ENCODE results near the gene CMYA5.
A peak's percentile ranks its signal among the peaks of the same experiment; 100 is the strongest.
"Not testable (repeated sequence)": the region's sequence is repeated elsewhere in the genome, so short reads cannot be mapped to it uniquely, and the experiment has no call there.

The CMYA5 gene

DNA sequence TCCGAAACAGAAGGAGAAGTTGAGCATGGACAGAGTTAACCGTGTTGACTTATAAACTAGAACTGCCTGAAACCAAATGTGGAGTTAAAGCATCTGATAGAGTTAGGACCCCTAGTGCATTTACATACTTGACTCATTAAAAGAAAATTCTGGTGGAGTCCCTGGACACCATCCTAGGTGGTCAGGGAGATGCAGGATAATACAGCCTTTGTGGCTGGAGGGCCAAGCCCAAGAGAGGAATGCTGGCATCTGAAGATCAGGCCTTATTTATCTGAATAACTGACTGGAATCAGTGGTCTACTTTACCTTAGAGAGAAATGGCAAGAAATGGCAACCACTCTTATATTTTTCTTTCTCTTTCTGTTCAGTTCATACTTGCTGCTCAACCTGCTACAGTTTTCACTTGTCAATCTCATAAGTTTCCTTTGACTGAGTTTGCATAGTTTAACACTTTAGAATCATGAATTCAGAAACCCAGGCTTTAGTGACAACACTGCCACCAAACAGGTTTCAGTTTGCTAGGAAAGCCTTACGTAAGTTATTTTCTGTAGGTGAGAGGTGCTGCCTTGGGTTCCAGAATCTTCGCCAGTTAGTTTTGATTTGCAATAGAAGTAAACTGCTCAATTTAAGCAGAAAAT is 10.2 kb downstream of the CMYA5 start:
- no peak for DNase-seq (ENCODE audit: low read depth)
- H3K4me3 ChIP-seq (ENCODE audit: low read depth, low read length), result no peak overlapping the region

DNA sequence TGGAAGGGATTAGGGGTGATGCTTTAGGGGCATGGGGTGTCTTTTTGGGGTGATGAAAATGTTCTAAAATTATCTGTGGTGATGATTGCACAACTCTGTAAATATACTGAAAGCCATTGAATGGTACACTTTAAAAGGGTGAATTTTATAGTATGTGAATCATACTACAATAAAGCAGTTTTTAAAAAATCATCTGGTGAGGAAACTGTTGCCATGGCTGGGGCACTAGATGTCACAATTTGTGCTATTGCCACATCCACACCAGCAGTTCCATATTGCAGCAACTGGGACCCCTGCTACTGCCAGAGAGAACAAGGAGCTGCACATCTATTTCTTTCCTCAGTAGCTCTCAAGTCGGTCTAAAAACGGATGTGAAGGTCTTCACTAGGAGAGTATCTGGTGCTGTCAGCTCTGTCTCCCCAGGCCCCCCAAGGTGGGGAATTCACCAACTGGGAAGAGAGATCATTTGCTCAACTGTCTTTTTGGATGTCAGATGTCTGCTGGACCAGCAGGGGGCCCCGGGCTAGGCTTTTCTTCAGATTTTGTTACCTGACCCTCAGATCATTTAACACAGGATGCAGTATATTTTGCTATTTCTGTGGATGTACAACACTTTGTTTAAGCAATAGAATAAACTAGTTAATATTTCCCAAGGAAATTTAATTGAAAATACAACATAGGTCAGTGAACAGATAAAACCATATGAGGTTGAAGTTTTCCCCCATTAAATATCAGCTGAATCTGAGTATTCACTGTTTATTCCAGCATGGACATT is 13.2 kb downstream of the CMYA5 start:
- no peak for DNase-seq (ENCODE audit: low read depth)
- no peak overlapping the region for H3K4me3 ChIP-seq (ENCODE audit: low read depth, low read length)
- TF ChIP-seq, protein P1, sequence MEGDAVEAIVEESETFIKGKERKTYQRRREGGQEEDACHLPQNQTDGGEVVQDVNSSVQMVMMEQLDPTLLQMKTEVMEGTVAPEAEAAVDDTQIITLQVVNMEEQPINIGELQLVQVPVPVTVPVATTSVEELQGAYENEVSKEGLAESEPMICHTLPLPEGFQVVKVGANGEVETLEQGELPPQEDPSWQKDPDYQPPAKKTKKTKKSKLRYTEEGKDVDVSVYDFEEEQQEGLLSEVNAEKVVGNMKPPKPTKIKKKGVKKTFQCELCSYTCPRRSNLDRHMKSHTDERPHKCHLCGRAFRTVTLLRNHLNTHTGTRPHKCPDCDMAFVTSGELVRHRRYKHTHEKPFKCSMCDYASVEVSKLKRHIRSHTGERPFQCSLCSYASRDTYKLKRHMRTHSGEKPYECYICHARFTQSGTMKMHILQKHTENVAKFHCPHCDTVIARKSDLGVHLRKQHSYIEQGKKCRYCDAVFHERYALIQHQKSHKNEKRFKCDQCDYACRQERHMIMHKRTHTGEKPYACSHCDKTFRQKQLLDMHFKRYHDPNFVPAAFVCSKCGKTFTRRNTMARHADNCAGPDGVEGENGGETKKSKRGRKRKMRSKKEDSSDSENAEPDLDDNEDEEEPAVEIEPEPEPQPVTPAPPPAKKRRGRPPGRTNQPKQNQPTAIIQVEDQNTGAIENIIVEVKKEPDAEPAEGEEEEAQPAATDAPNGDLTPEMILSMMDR (IDR thresholded peaks at IDR 0.05; ENCODE audit: control insufficient read depth, extremely low read depth, insufficient read depth), result peak; percentile 48

More for the DNA sequence above, 10.2 kb downstream of the CMYA5 start:
- TF ChIP-seq, protein P1 (IDR thresholded peaks at IDR 0.05; ENCODE audit: control insufficient read depth, extremely low read depth, insufficient read depth), result no peak

DNA sequence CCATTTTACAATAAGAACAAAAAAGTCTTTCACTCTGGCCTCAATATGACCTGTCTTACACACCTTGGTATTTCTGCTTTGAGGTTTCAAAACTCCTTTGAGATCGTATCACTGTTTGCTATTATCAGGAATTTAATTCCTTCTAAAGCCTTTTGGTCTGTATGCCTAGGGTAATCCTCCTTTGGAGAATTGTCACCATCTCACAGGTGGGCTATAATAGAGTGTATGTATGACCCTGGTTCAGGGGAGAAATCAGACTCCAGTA is 13.7 kb downstream of the CMYA5 start:
- TF ChIP-seq, protein P1 (IDR thresholded peaks at IDR 0.05; ENCODE audit: control insufficient read depth, extremely low read depth, insufficient read depth), result no peak
- DNase-seq (ENCODE audit: low read depth), result no peak
- no peak overlapping the region for H3K4me3 ChIP-seq (ENCODE audit: low read depth, low read length)

DNA sequence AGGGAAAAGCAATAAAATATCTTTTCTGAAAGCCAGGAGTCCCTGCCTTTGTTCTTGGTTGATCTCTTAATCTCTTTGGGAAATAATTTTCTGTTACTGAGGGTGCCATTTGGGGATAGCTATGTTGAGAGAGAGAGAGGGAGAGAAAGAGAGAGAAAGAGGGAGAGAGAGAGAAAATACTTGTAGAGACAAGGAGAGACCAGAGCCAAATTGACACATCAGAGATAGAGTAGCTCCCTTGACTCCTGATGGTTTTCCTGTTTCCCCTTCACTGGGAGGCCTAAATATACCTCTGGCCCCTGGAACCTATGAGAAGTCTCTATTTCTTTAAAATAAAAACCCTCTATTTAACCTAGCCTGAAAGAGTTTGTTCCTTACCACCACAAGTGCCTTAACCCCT is 14.9 kb downstream of the CMYA5 start:
- TF ChIP-seq, protein P1 (IDR thresholded peaks at IDR 0.05; ENCODE audit: control insufficient read depth, extremely low read depth, insufficient read depth), result no peak
- DNase-seq (ENCODE audit: low read depth), result no peak
- no peak overlapping the region for H3K4me3 ChIP-seq (ENCODE audit: low read depth, low read length)

DNA sequence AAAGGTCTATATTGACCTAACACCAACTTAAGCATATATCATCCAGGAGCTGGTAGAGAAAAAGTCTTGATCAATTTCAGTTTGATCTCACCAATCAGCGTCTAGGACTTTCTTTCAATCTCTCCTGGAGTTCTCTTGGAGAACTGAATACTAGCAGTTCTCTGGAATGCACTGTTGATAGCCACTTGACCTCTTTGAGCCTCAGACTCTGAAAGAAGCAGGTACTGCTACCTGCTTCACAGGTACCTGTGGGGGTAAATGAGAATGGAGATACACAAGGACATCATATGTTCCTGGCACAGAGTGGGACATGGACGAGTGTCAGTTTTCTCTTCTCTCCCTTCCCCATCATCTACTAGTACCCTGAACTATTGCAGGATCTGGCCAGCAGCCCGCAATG is 16.0 kb downstream of the CMYA5 start:
- DNase-seq (ENCODE audit: low read depth), result no peak
- no peak overlapping the region for H3K4me3 ChIP-seq (ENCODE audit: low read depth, low read length)
- TF ChIP-seq, protein P1 (IDR thresholded peaks at IDR 0.05; ENCODE audit: control insufficient read depth, extremely low read depth, insufficient read depth), result no peak

DNA sequence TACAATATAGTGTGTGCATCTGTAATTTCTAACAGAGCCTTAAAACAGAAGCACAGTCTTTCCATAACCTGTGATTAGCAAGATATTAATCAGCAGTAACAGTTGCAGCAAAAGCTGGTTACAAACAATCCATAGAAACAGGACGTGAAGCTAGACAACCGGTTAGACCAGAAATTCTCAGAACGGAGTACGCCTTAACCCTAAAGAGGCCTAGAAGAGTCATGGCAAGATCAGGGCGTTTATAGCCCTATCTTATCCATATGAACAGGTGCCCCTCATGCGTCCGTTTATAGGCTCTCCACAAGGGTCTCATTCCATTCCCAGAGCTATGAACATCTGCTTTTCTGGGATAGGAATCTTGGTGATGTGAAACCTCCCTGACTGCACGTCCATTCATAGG is 16.7 kb downstream of the CMYA5 start:
- DNase-seq (ENCODE audit: low read depth); H3K4me3 ChIP-seq (ENCODE audit: low read depth, low read length): not testable (repeated sequence)

DNA sequence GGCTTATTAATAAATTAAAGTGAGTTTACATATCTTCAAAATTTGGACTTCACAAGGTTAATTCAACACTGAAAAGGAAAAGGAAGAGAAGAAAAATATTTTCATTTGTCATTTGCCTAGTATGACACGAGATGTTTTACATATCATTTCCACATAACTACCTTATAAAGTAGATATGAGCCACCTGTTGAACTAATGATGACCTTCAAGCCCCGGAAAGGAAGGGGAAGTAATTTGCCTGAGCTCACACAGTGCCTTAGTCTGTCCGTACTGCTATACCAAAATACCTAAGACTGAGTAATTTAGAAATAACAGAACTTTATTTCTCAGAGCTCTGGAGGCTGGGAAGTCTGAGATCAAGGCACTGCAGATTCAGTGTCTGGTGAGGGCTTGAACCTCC is 17.9 kb downstream of the CMYA5 start:
- DNase-seq (ENCODE audit: low read depth), result no peak
- H3K4me3 ChIP-seq (ENCODE audit: low read depth, low read length), result no peak overlapping the region
- TF ChIP-seq, protein P1 (IDR thresholded peaks at IDR 0.05; ENCODE audit: control insufficient read depth, extremely low read depth, insufficient read depth), result no peak

All from LNCaP clone FGC (cell line).